HepG2 (cell line): Measurements from ENCODE around the gene ANAPC5. TPM values are rescaled to one million over a fixed set of nuclear protein-coding genes. Genes with fewer than 3 reads are reported as not detected.

Experiments used
- ATAC-seq: fragments of 200-7000 bp; cut with Tn5 transposase; 3 replicates; pipeline ENCODE4 v1.9.1; 2020; ENCODE audit warnings: mild to moderate bottlenecking, moderate library complexity
- BruUV-seq: library from RNA; stranded (reverse); fragments of 400-500 nt; replicated peaks from 2 replicates; lab custom pipeline; 2021; lab: Mats Ljungman, UMichigan
- CTCF ChIA-PET: fragments of 300-600 bp; formaldehyde crosslinking; extraction: SDS; loops from one replicate; lab custom pipeline; 2021; ENCODE audit warnings: low total read pairs, inconsistent platforms, low intra/inter-chr PET ratio; lab: Yijun Ruan, JAX
- POLR2A ChIA-PET: fragments of 350-600 bp; sonication (Branson Sonifier 250); formaldehyde crosslinking; loops from one replicate; lab custom pipeline; 2020; ENCODE audit warnings: antibody characterized with exemption, inconsistent platforms; lab: Yijun Ruan, JAX
- DNase-seq: peaks from one replicate; pipeline ENCODE4 v3.0.0-alpha.2; 2015; ENCODE audit warnings: low spot score
- FAIRE-seq: peaks from 3 replicates; lab custom pipeline; 2011; peaks lifted over from hg19 to GRCh38; lab: Jason Lieb, UNC
- H2AFZ ChIP-seq: one replicate; pipeline ENCODE4 v1.6.1; 2011; ENCODE audit warnings: low read length, inconsistent platforms
- H3K27ac ChIP-seq: fragments of 300-600 bp; 3 replicates; pipeline ENCODE4 v1.8.0; 2011; ENCODE audit warnings: mixed run types, mild to moderate bottlenecking, mixed read lengths, low read length, inconsistent platforms; ENCODE audit not compliant: insufficient read depth; ENCODE audit errors: extremely low read length
- H3K27me3 ChIP-seq, 2 experiments: fragments of 200-600 bp in 1 of 2; 2 replicates in 1 of 2; 3 replicates in 1 of 2; pipeline versions ENCODE4 v1.6.0 to v1.8.0; 2011; ENCODE audit warnings: low read length in 2 of 2, mild to moderate bottlenecking in 2 of 2, moderate library complexity in 2 of 2, inconsistent platforms in 1 of 2; ENCODE audit not compliant: insufficient read depth in 2 of 2, control insufficient read depth in 1 of 2
- H3K36me3 ChIP-seq, 2 experiments: fragments of 200-600 bp in 1 of 2; replicated peaks in 1 of 2; 2 replicates in 1 of 2; 3 replicates in 1 of 2; pipeline versions ENCODE4 v1.5.1 to v1.8.0; 2011; ENCODE audit warnings: low read length in 2 of 2, inconsistent platforms in 1 of 2; ENCODE audit not compliant: insufficient read depth in 2 of 2, control insufficient read depth in 1 of 2
- H3K4me1 ChIP-seq: 2 replicates; pipeline ENCODE4 v1.5.1; 2012; ENCODE audit warnings: low read length, inconsistent platforms; ENCODE audit not compliant: insufficient read depth
- H3K4me2 ChIP-seq: 2 replicates; pipeline ENCODE4 v1.6.0; 2011; ENCODE audit warnings: low read depth, low read length, inconsistent platforms
- H3K4me3 ChIP-seq, 3 experiments: fragments of 200-600 bp in 1 of 3; sonication (generic), shearing (Covaris generic) in 1 of 3; replicated peaks in 1 of 3; 2 replicates each; pipeline ENCODE4 v1.5.1; 2011 to 2016; ENCODE audit warnings: low read length in 3 of 3, inconsistent platforms in 2 of 3, low read depth in 2 of 3, mild to moderate bottlenecking in 2 of 3, control low read depth in 1 of 3, mixed read lengths in 1 of 3; ENCODE audit not compliant: insufficient read depth in 1 of 3
- H3K79me2 ChIP-seq: one replicate; pipeline ENCODE4 v1.6.1; 2011; ENCODE audit warnings: low read length, inconsistent platforms; ENCODE audit not compliant: insufficient read depth
- H3K9ac ChIP-seq: 2 replicates; pipeline ENCODE4 v1.6.0; 2011; ENCODE audit warnings: mild to moderate bottlenecking, low read depth, low read length, inconsistent platforms; ENCODE audit not compliant: insufficient read depth
- H3K9me3 ChIP-seq: 2 replicates; pipeline ENCODE4 v1.5.1; 2012; ENCODE audit warnings: mild to moderate bottlenecking, low read length
- H4K20me1 ChIP-seq: 2 replicates; pipeline ENCODE4 v1.6.0; 2011; ENCODE audit warnings: inconsistent platforms, mild to moderate bottlenecking, low read length, moderate library complexity; ENCODE audit not compliant: insufficient read depth
- FOSL2 ChIP-seq: sonication (generic); formaldehyde crosslinking; IDR thresholded peaks from 2 replicates; pipeline ENCODE4 v1.4.0; 2020; ENCODE audit warnings: missing genetic modification reagents
- GATAD2A ChIP-seq: IDR thresholded peaks from 2 replicates; pipeline ENCODE4 v1.6.1; 2016
- HDAC1 ChIP-seq: sonication (generic); formaldehyde crosslinking; IDR thresholded peaks from 2 replicates; pipeline ENCODE4 v1.5.1; 2020; ENCODE audit warnings: mild to moderate bottlenecking, missing genetic modification reagents
- MED1 ChIP-seq: sonication (generic); formaldehyde crosslinking; IDR thresholded peaks from 2 replicates; pipeline ENCODE4 v1.4.0; 2020; ENCODE audit warnings: missing genetic modification reagents
- PATZ1 ChIP-seq: sonication (generic); formaldehyde crosslinking; IDR thresholded peaks from 2 replicates; pipeline ENCODE4 v1.4.0; 2020; ENCODE audit warnings: missing genetic modification reagents
- PAXIP1 ChIP-seq: sonication (generic); formaldehyde crosslinking; conservative IDR thresholded peaks from 2 replicates; pipeline ENCODE4 v1.4.0; 2020; ENCODE audit warnings: mild to moderate bottlenecking, missing genetic modification reagents, moderate library complexity
- RCOR2 ChIP-seq: IDR thresholded peaks from 2 replicates; pipeline ENCODE4 v1.6.1; 2016; ENCODE audit warnings: missing biosample characterization, missing genetic modification reagents
- RXRA ChIP-seq: sonication (generic); formaldehyde crosslinking; IDR thresholded peaks from 2 replicates; pipeline ENCODE4 v1.5.1; 2020; ENCODE audit warnings: missing genetic modification reagents
- RXRB ChIP-seq: IDR thresholded peaks from 2 replicates; pipeline ENCODE4 v1.6.1; 2016; ENCODE audit warnings: borderline replicate concordance, missing genetic modification reagents, missing compliant biosample characterization
- THAP11 ChIP-seq: IDR thresholded peaks from 2 replicates; pipeline ENCODE4 v1.6.1; 2016; ENCODE audit warnings: missing biosample characterization, missing genetic modification reagents
- THRA ChIP-seq: sonication (generic); formaldehyde crosslinking; IDR thresholded peaks from 2 replicates; pipeline ENCODE4 v1.4.0; 2020; ENCODE audit warnings: missing genetic modification reagents, borderline replicate concordance
- ZMYM3 ChIP-seq: sonication (generic); formaldehyde crosslinking; IDR thresholded peaks from 2 replicates; pipeline ENCODE4 v1.5.1; 2020; ENCODE audit warnings: mild to moderate bottlenecking, missing genetic modification reagents
- ZNF101 ChIP-seq: sonication (generic); formaldehyde crosslinking; IDR thresholded peaks from 2 replicates; pipeline ENCODE4 v1.4.0; 2020; ENCODE audit warnings: mild to moderate bottlenecking, low read depth, missing genetic modification reagents, borderline replicate concordance
- ZNF460 ChIP-seq: sonication (generic); formaldehyde crosslinking; IDR thresholded peaks from 2 replicates; pipeline ENCODE4 v1.5.1; 2020; ENCODE audit warnings: missing genetic modification reagents, mild to moderate bottlenecking, borderline replicate concordance
- ZNF710 ChIP-seq: sonication (generic); formaldehyde crosslinking; IDR thresholded peaks from 2 replicates; pipeline ENCODE4 v1.5.0; 2020; ENCODE audit warnings: mild to moderate bottlenecking, missing genetic modification reagents, borderline replicate concordance
- ZNF768 ChIP-seq: sonication (generic); formaldehyde crosslinking; IDR thresholded peaks from 2 replicates; pipeline ENCODE4 v1.4.0; 2020; ENCODE audit warnings: missing genetic modification reagents
- WGBS: methylation state at CpG from one replicate; pipeline ENCODE4 v1.1.6; 2017; ENCODE audit warnings: low lambda C conversion rate; 5-methylcytosine and 5-hydroxymethylcytosine counted together
- in situ Hi-C: cut with HindIII; loops from 2 replicates; pipeline ENCODE4 v1.10.0; 2017; ENCODE audit warnings: low pct_unique_long_range_greater_than_20kb; ENCODE audit not compliant: extremely low pct_ligation_motif_present
- intact Hi-C: fragments of 100-400 bp; cut with micrococcal nuclease; formaldehyde crosslinking; loops from one replicate; pipeline ENCODE4 v1.10.0; 2022; ENCODE audit not compliant: unreplicated experiment
- polyA plus RNA-seq, 8 experiments: library from polyadenylated mRNA; depleted of rRNA in 3 of 8; stranded (reverse) in 7 of 8; unstranded in 1 of 8; fragments of >200 nt; fragmentation: Illumina TruSeq in 4 of 8; extraction: Trizol in 4 of 8; gene quantifications; 2 replicates each; pipeline versions ENCODE4 v1.2.1 to v1.2.3, GENCODE V29; 2011 to 2016; ENCODE audit warnings: low read depth in 4 of 8, missing spikeins in 1 of 8, mixed read lengths in 1 of 8; ENCODE audit not compliant: insufficient read depth in 1 of 8
- total RNA-seq, 5 experiments: library from RNA; depleted of rRNA; stranded (reverse); fragments of >200 nt; fragmentation: Illumina TruSeq; extraction: Trizol; gene quantifications; 2 replicates each; pipeline ENCODE4 v1.2.3, GENCODE V29; 2016; ENCODE audit warnings: low read depth in 1 of 5

The ANAPC5 gene
- total and polyA plus RNA-seq, 2 of the 13 experiments (the other 11 are each of a cell fraction or from before 2014, with no cell fraction given) = 146 to 161 TPM

GRCh38 chr12:121371404-121371803 lies 19.2 kb upstream of the ANAPC5 start:
- H3K27me3 ChIP-seq = no peaks in the 10 kb centered on the region; a peak in 1 of 5 replicates
- H3K4me1 ChIP-seq = peaks cover 20% of the 10 kb centered on the region
- peak; percentile 38 for DNase-seq
- no peak overlapping the region for H3K27ac ChIP-seq
- H2AFZ ChIP-seq = no peak overlapping the region
- no peaks in the 10 kb centered on the region for H4K20me1 ChIP-seq
- no peak overlapping the region for H3K9ac ChIP-seq
- H3K9me3 ChIP-seq = no peaks in the 10 kb centered on the region
- no TSS peak for BruUV-seq
- no peaks in the 10 kb centered on the region for H3K79me2 ChIP-seq
- WGBS = 30% methylated on average over 6 of the region's 6 CpGs
- no peaks in the 10 kb centered on the region for H3K36me3 ChIP-seq
- in situ Hi-C loops (no loop called here), intact Hi-C loops (no loop called here)
- H3K4me2 ChIP-seq = 0 out of 2 replicates have a peak overlapping the region, but pooled peaks have one; percentile 23
- no peak overlapping the region for H3K4me3 ChIP-seq
- FAIRE-seq = no peak
- ChIA-PET POLR2A (interaction anchor here (1.2 kb wide), 1 partner anchor 29 kb away, joined by 3 read pairs; the partner anchor contains the start of gene RNF34), CTCF (no interaction called here)
- peak; percentile 62 for ATAC-seq
- TF ChIP-seq MED1 = no peak
- peak; percentile 44; the same call in 1 of the 2 replicates for TF ChIP-seq THRA (CRISPR knock-in tag)
- 0 out of 2 replicates have a peak, but pooled peaks have one; percentile 25 for TF ChIP-seq HDAC1
- TF ChIP-seq ZNF460 (CRISPR knock-in tag) = peak; percentile 94
- TF ChIP-seq PATZ1 (CRISPR knock-in tag) = peak; percentile 77
- TF ChIP-seq RXRA (CRISPR knock-in tag) = peak; percentile 18; the same call in 1 of the 2 replicates
- peak; percentile 36; the same call in 1 of the 2 replicates for TF ChIP-seq ZMYM3 (CRISPR knock-in tag)
- TF ChIP-seq ZNF768 (CRISPR knock-in tag) = no peak
- TF ChIP-seq FOSL2 (CRISPR knock-in tag) = peak; percentile 38; the same call in 1 of the 2 replicates
- TF ChIP-seq RXRB = peak; percentile 67
- 0 out of 2 replicates have a peak, but pooled peaks have one; percentile 16 for TF ChIP-seq THAP11 (CRISPR knock-in tag)
- TF ChIP-seq RCOR2 = no peak
- 0 out of 2 replicates have a peak, but pooled peaks have one; percentile 18 for TF ChIP-seq ZNF710
- no peak for TF ChIP-seq ZNF101 (CRISPR knock-in tag)
- TF ChIP-seq PAXIP1 (CRISPR knock-in tag) = 0 out of 2 replicates have a peak, but pooled peaks have one; percentile 15
- 0 out of 2 replicates have a peak, but pooled peaks have one; percentile 21 for TF ChIP-seq GATAD2A (CRISPR knock-in tag)
